ENCODE data around the gene TMEM43.

Gene TMEM43

GRCh38 chr3:14131134-14131533 is 6.3 kb downstream of the TMEM43 start:
- TF ChIP-seq EZH2 (IDR thresholded peaks at IDR 0.05; ENCODE audit: borderline replicate concordance, low read length) (no peak), CTCF (IDR thresholded peaks at IDR 0.05; ENCODE audit: low read length) (no peak)
- Histone ChIP-seq H3K9me2 (ENCODE audit: low read depth, low read length) (no peaks in the 10 kb centered on the region), H3K9ac (ENCODE audit: low read length) (no peak overlapping the region), H3K27ac (ENCODE audit: low read depth, low read length, poor library complexity, severe bottlenecking) (no peak overlapping the region), H3F3A (ENCODE audit: insufficient read depth, low read length) (no peaks in the 10 kb centered on the region), H3K4me1 (ENCODE audit: insufficient read depth, low read length, severe bottlenecking) (peaks cover 6% of the 10 kb centered on the region), H3K9me3 (ENCODE audit: low read length) (no peaks in the 10 kb centered on the region), H3K36me3 (ENCODE audit: insufficient read depth, low read length) (peaks cover 64% of the 10 kb centered on the region), H3K4me2 (ENCODE audit: low read length) (no peak overlapping the region), H3K27me3 (ENCODE audit: insufficient read depth, low read length) (no peaks in the 10 kb centered on the region), H3K79me2 (ENCODE audit: insufficient read depth, low read length) (no peaks in the 10 kb centered on the region), H2AFZ (ENCODE audit: low read length) (no peak overlapping the region), H3K4me3 (ENCODE audit: low read depth, low read length, poor library complexity, severe bottlenecking) (no peak overlapping the region), H4K20me1 (ENCODE audit: insufficient read depth, low read length) (no peaks in the 10 kb centered on the region)

- TF ChIP-seq EZH2 (IDR thresholded peaks at IDR 0.05; ENCODE audit: borderline replicate concordance, low read length), result no peak
- TF ChIP-seq CTCF (IDR thresholded peaks at IDR 0.05; ENCODE audit: low read length), result no peak
- no peaks in the 10 kb centered on the region for H3K27me3 ChIP-seq (ENCODE audit: insufficient read depth, low read length)
- no peak overlapping the region for H3K9ac ChIP-seq (ENCODE audit: low read length)
- no peaks in the 10 kb centered on the region for H3K79me2 ChIP-seq (ENCODE audit: insufficient read depth, low read length)
- peaks cover 68% of the 10 kb centered on the region for H3K36me3 ChIP-seq (ENCODE audit: insufficient read depth, low read length)
- no peak overlapping the region for H3K27ac ChIP-seq (ENCODE audit: low read depth, low read length, poor library complexity, severe bottlenecking)
- no peak overlapping the region for H3K4me3 ChIP-seq (ENCODE audit: low read depth, low read length, poor library complexity, severe bottlenecking)
- H3K4me2 ChIP-seq (ENCODE audit: low read length), result no peak overlapping the region
- no peaks in the 10 kb centered on the region for H4K20me1 ChIP-seq (ENCODE audit: insufficient read depth, low read length)
- no peak overlapping the region for H2AFZ ChIP-seq (ENCODE audit: low read length)
- no peaks in the 10 kb centered on the region for H3K4me1 ChIP-seq (ENCODE audit: insufficient read depth, low read length, severe bottlenecking)
- H3K9me2 ChIP-seq (ENCODE audit: low read depth, low read length), result no peaks in the 10 kb centered on the region
- no peaks in the 10 kb centered on the region for H3K9me3 ChIP-seq (ENCODE audit: low read length)
- H3F3A ChIP-seq (ENCODE audit: insufficient read depth, low read length), result no peaks in the 10 kb centered on the region
Observed at GRCh38 chr3:14132120-14132519, 7.3 kb downstream of the TMEM43 start.

DNA sequence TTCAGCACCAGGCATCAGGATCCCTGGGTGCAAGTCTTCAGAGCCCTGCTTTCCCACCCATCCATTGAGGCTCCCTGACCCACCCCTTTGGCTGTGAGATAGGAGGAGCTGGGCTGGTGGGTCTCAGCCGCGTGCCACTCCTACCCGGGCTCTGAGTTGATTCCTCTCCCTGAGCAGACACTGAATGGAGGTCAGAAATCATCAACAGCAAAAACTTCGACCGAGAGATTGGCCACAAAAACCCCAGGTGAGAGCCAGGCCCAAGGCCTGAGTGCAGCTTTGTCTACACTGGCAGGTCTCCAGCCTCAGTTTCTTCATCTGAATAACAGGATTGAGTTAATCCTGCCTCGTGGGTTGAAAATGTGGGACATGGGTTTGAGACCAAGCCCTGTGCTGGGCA is 7.8 kb downstream of the TMEM43 start:
- Histone ChIP-seq H3K27ac (ENCODE audit: low read depth, low read length, poor library complexity, severe bottlenecking) (no peak overlapping the region), H3K9me2 (ENCODE audit: low read depth, low read length) (no peaks in the 10 kb centered on the region), H2AFZ (ENCODE audit: low read length) (no peak overlapping the region), H3K4me1 (ENCODE audit: insufficient read depth, low read length, severe bottlenecking) (no peaks in the 10 kb centered on the region), H3F3A (ENCODE audit: insufficient read depth, low read length) (no peaks in the 10 kb centered on the region), H3K4me2 (ENCODE audit: low read length) (no peak overlapping the region), H3K27me3 (ENCODE audit: insufficient read depth, low read length) (no peaks in the 10 kb centered on the region), H3K9ac (ENCODE audit: low read length) (no peak overlapping the region), H3K36me3 (ENCODE audit: insufficient read depth, low read length) (peaks cover 68% of the 10 kb centered on the region), H3K79me2 (ENCODE audit: insufficient read depth, low read length) (no peaks in the 10 kb centered on the region), H3K4me3 (ENCODE audit: low read depth, low read length, poor library complexity, severe bottlenecking) (no peak overlapping the region), H4K20me1 (ENCODE audit: insufficient read depth, low read length) (no peaks in the 10 kb centered on the region), H3K9me3 (ENCODE audit: low read length) (no peaks in the 10 kb centered on the region)
- TF ChIP-seq EZH2 (IDR thresholded peaks at IDR 0.05; ENCODE audit: borderline replicate concordance, low read length) (no peak), CTCF (IDR thresholded peaks at IDR 0.05; ENCODE audit: low read length) (no peak)

Measured in OCI-LY1 (cell line).